Heart left ventricle (tissue), 16 donors: ENCODE results near the gene SDC4. TPM values are rescaled to one million over a fixed set of nuclear protein-coding genes. Genes with fewer than 3 reads are reported as not detected.

Source experiments
- ATAC-seq, 4 donors: fragments of 200-7000 bp; cut with Tn5 transposase; one replicate each; pipeline ENCODE4 v1.9.1; 2020 to 2022; ENCODE audit warnings: moderate library complexity in 4 of 4, mild to moderate bottlenecking in 3 of 4, moderate number of reproducible peaks in 1 of 4
- DNase-seq, 5 donors: peaks; one replicate each; pipeline ENCODE4 v3.0.0-alpha.2; 2020
- H3K27ac ChIP-seq, 12 donors: fragments of 200-600 bp; sonication (generic) in 4 of 12; one replicate each; pipeline versions ENCODE4 v1.5.0 to v1.8.0; 2016 to 2022; ENCODE audit warnings: mild to moderate bottlenecking in 2 of 12
- H3K27me3 ChIP-seq, 9 donors: fragments of 200-600 bp; sonication (generic) in 2 of 9; one replicate each; pipeline versions ENCODE4 v1.5.1 to v1.8.0; 2016 to 2022; ENCODE audit warnings: mild to moderate bottlenecking in 3 of 9
- H3K36me3 ChIP-seq, 9 donors: fragments of 200-600 bp; sonication (generic) in 2 of 9; one replicate each; pipeline versions ENCODE4 v1.5.0 to v1.8.0; 2018 to 2022; ENCODE audit warnings: mild to moderate bottlenecking in 2 of 9
- H3K4me1 ChIP-seq, 12 donors: fragments of 200-600 bp; sonication (generic) in 4 of 12; one replicate each; pipeline versions ENCODE4 v1.5.0 to v1.8.0; 2016 to 2022; ENCODE audit warnings: mild to moderate bottlenecking in 3 of 12
- H3K4me3 ChIP-seq, 12 donors: fragments of 200-600 bp; sonication (generic) in 4 of 12; one replicate each; pipeline versions ENCODE4 v1.5.0 to v1.8.0; 2017 to 2022; ENCODE audit warnings: mild to moderate bottlenecking in 9 of 12, moderate library complexity in 4 of 12
- H3K9me3 ChIP-seq, 12 donors: fragments of 200-600 bp; sonication (generic) in 4 of 12; one replicate each; pipeline versions ENCODE4 v1.5.0 to v1.8.0; 2016 to 2022; ENCODE audit warnings: mild to moderate bottlenecking in 1 of 12
- POLR2A ChIP-seq, 2 donors: fragments of 450-650 bp; IDR thresholded peaks; one replicate each; pipeline ENCODE4 v1.6.1; 2017; ENCODE audit warnings: antibody characterized with exemption in 2 of 2, mild to moderate bottlenecking in 2 of 2, moderate library complexity in 2 of 2
- WGBS, 4 donors: extraction: QIAGEN DNeasy Blood & Tissue Kit in 2 of 4; methylation state at CpG; one replicate each; pipeline versions ENCODE4 v1.1.5 to v1.1.7; 2013 to 2018; 5-methylcytosine and 5-hydroxymethylcytosine counted together
- intact Hi-C, 10 donors: fragments of 100-400 bp; cut with DNase I; formaldehyde crosslinking; loops; one replicate each; pipeline versions ENCODE4 v1.11.1 to v1.14.2; 2022
- long read RNA-seq, 3 donors: library from polyadenylated mRNA; unstranded; transcript quantifications; one replicate each; pipeline ENCODE4 v2.0.0, GENCODE V29; 2020 to 2021
- polyA plus RNA-seq, 2 donors: library from polyadenylated mRNA; stranded (reverse); fragments of 200-250 nt; gene quantifications; one replicate each; pipeline ENCODE4 v1.2.3, GENCODE V29; 2013
- total RNA-seq, 9 donors: library from RNA; depleted of rRNA in 2 of 9; stranded (reverse); fragments of >200 nt in 2 of 9; fragmentation: NEBNext Ultra II Directional in 3 of 9; extraction: Animal tissue kit (Norgen Biotek cat#: 25700) in 3 of 9; gene quantifications; one replicate each; pipeline versions ENCODE4 v1.1.0 to v1.2.4, GENCODE V29; 2016 to 2023
- TF ChIP-seq, protein P1 (sequence below), 12 donors: fragments of 200-600 bp; sonication (generic) in 4 of 12; IDR thresholded peaks; one replicate each; pipeline versions ENCODE4 v1.5.0 to v1.8.0; 2018 to 2022; ENCODE audit warnings: antibody characterized with exemption in 12 of 12, mild to moderate bottlenecking in 5 of 12
- donor health status: ischemic (EF 13 %, LVEDD 7.1; RV severe dilation, severe dysfunction).
- donor health status: healthy with polysubstance abuse.
- donor health status: DM: no; HTN: yes; CAD: no.
- donor health status: DM: no; HTN: no; CAD: no.
- donor health status: ischemic (EF 25% LVEDD 6.9; RV normal size, moderate dysfunction).
- donor health status: ischemic (EF 25% LVEDD 5.7; RV mildly dilated, moderate dysfunction).
- donor health status: healthy.
- donor health status: DM: yes; HTN: yes; CAD: no.
- donor health status: ischemic (EF 35%, LVEDD 5.7; RV mildly dilated, moderate dysfunction).
- donor health status: nonischemic (EF 11% LVEDD 7.7; RV severe dilation, severe dysfunction).
- donor health status: DM: yes; HTN: yes; CAD: no.
- donor health status: PGD.
- donor health status: ischemic (EF 29% LVEDD 5.4; RV normal size, mild dysfunction).
- donor health status: nonischemic (EF 23%, LVEDD 6.1; RV moderate dilation, normal function).

The SDC4 gene, protein sequence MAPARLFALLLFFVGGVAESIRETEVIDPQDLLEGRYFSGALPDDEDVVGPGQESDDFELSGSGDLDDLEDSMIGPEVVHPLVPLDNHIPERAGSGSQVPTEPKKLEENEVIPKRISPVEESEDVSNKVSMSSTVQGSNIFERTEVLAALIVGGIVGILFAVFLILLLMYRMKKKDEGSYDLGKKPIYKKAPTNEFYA
- total RNA-seq (100 to 1,000 TPM in 2 of 9 donors, 10 to 100 TPM in 7; 62.1 to 140 (median 94.1) TPM), polyA plus RNA-seq (100 to 1,000 TPM in 1 of 2 donors, 10 to 100 TPM in 1; 44.3 to 139 TPM)
- long read RNA-seq, donor 1, transcript SDC4-201 (5 exons, 2,613 nt) = major isoform, 7 of 21 reads
- long read RNA-seq, donor 1, partial matches to known transcripts = 1 of 21 reads
- long read RNA-seq, donor 1, other reads (novel, unspliced or antisense) = 13 of 21 reads
- long read RNA-seq, donor 2, transcript SDC4-201 (5 exons, 2,613 nt) = major isoform, 42 of 93 reads
- long read RNA-seq, donor 2, partial matches to known transcripts = 5 of 93 reads
- long read RNA-seq, donor 2, other reads (novel, unspliced or antisense) = 46 of 93 reads
- long read RNA-seq, donor 3, transcript SDC4-201 (5 exons, 2,613 nt) = major isoform, 9 of 16 reads
- long read RNA-seq, donor 3, partial matches to known transcripts = 1 of 16 reads
- long read RNA-seq, donor 3, other reads (novel, unspliced or antisense) = 6 of 16 reads

DNA sequence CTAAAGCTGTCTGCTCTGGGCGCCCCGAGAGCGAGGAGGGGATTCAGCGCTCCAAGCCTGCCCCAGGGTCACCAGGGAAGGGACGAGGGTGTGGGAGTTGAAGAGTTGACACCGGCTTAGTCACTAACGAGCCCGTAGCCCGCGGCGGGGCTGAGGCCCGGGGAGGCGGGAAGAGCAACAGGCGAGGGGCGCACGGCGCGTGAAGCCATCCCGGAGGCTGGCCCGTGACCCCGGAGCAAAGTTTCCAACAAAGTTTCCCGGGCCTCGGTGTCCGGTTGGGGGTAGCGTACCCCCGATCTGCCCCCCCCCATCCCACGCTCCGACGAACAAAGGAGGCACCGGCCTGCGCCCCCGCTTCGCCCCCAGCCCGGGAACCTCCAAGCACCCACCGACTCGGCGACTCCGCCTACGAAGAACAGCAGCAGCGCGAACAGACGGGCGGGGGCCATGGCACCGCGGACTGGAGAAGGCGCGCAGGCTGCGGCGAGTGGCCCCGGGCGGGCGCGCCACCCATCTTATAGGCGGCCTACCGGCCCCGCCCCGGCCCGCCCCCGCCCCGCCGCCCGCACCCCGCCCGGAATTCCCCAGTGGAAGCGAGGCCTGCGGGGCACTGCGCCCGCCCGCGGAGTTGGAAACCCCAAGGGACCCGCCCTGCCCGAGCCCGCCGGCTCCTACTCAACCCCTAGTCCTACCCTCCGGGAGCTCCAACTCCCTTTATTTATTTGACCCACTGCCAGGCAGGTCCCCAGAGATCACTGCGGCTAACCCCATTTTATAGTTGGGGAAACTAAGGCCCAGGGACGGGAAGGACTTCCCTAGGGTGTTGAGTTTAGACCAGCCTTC is at the start of gene SDC4:
Gene SDC4 (minus strand): TSS at position 489 of the 843 bp plus-strand sequence. CDS start 40 bp downstream, at position 449.
- Histone ChIP-seq H3K4me1 (peaks cover 3 to 54% (median 37%) of the 10 kb centered on the region in 12 donors), H3K9me3 (no peaks in the 10 kb centered on the region), H3K4me3 (peak within 1 kb of the TSS; percentile 60 to 95 (median 78)), H3K27me3 (no peaks in the 10 kb centered on the region), H3K27ac (peak within 1 kb of the TSS; percentile 81 to 97 (median 95)), H3K36me3 (no peaks in the 10 kb centered on the region)
- DNase-seq (peak; percentile 74 to 85 (median 79)), ATAC-seq (peak; percentile 34 to 84 (median 77))
- TF ChIP-seq, protein P1, sequence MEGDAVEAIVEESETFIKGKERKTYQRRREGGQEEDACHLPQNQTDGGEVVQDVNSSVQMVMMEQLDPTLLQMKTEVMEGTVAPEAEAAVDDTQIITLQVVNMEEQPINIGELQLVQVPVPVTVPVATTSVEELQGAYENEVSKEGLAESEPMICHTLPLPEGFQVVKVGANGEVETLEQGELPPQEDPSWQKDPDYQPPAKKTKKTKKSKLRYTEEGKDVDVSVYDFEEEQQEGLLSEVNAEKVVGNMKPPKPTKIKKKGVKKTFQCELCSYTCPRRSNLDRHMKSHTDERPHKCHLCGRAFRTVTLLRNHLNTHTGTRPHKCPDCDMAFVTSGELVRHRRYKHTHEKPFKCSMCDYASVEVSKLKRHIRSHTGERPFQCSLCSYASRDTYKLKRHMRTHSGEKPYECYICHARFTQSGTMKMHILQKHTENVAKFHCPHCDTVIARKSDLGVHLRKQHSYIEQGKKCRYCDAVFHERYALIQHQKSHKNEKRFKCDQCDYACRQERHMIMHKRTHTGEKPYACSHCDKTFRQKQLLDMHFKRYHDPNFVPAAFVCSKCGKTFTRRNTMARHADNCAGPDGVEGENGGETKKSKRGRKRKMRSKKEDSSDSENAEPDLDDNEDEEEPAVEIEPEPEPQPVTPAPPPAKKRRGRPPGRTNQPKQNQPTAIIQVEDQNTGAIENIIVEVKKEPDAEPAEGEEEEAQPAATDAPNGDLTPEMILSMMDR (IDR thresholded peaks at IDR 0.05) = no peak
- TF ChIP-seq POLR2A (IDR thresholded peaks at IDR 0.05) = peak; percentile 86 to 98
- intact Hi-C loops = loop anchor here in 1 of 10 donors (10.0 kb wide), 1 partner anchor 447 kb away; the partner anchor contains the start of genes DNTTIP1 and WFDC3
- WGBS, 4 donors = 1 to 5% (median 1%) methylated on average over 23 to 77 of the region's 77 CpGs

DNA sequence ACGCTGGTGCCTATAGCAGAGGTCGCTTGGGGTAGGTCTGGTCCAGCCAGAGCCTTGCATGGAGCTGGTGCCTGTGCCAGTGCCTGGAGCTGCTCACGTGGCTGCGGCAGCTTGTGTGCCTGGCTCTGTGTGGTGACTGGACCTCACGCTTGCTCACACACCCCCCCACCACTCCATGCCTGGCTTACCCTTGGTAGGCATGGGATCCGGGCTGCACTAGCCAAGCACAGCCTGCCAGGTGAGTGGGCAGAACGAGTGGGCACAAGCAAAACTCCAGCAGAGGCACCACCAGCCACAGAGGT is 46.8 kb upstream of the SDC4 start:
- intact Hi-C loops = no loop called here
- ATAC-seq (peak in 1 of 4 donors; percentile 20), DNase-seq (no peak)
- Histone ChIP-seq H3K4me3 (no peak overlapping the region), H3K9me3 (peaks cover 0 to 7% (median 0%) of the 10 kb centered on the region in 12 donors), H3K27ac (no peak overlapping the region), H3K4me1 (no peaks in the 10 kb centered on the region), H3K36me3 (no peaks in the 10 kb centered on the region), H3K27me3 (no peaks in the 10 kb centered on the region)
- TF ChIP-seq POLR2A (IDR thresholded peaks at IDR 0.05) = no peak
- TF ChIP-seq, protein P1 (IDR thresholded peaks at IDR 0.05) = no peak
- 82 to 93% (median 90%) methylated on average over 7 of the region's 7 CpGs for WGBS, 4 donors

DNA sequence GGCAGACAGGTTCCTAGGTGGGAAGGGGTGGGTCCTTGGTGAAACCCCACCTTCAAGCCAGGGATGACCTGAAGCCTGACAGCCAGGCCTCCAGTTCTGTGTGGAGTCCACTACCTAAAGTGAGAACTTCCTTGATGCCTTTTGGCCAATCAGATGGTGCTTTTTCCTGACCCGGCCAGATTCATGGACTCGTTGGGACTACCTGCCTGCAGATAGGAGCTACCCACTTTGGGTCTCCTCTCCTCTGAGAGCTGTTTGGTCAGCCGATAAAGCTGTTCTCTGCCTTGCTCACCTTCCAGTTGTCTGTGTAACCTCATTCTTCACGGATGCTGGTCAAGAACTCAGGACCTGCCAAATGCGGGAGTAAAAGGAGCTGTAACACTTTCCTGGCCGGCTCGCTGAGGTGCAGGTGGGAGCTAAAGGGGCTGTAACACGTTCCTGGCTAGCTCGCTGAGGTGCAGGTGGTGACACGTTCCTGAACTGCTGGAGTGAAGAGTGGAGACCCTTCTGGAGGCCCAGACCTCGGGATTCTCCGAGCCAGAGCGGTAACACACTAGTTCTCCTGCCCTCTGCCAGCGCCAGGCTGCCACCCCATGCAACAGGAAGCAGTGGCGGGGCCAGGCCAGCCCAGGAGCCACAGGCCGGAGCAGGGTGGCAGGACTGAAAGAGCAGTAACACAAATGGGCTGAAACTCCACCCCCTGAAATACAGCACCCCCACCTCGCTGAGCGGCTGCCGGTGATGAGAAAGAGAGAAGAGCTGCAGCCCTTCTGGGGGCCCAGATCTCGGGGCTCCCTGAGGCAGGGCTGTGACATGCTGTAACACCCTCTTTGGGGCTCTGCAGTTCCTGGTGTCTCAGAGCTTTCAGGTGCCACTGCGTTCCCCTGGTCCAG is 46.2 kb upstream of the SDC4 start:
- H3K4me1 ChIP-seq = no peaks in the 10 kb centered on the region
- intact Hi-C loops = no loop called here
- ATAC-seq (peak in 1 of 4 donors; percentile 13), DNase-seq (no peak)
- H3K27ac ChIP-seq = no peak overlapping the region
- TF ChIP-seq, protein P1 (IDR thresholded peaks at IDR 0.05) = no peak
- TF ChIP-seq POLR2A (IDR thresholded peaks at IDR 0.05) = no peak
- H3K9me3 ChIP-seq = peaks cover 0 to 1% (median 0%) of the 10 kb centered on the region in 12 donors
- H3K27me3 ChIP-seq = no peaks in the 10 kb centered on the region
- H3K4me3 ChIP-seq = no peak overlapping the region
- WGBS, 4 donors = 82 to 88% (median 86%) methylated on average over 18 to 21 of the region's 21 CpGs
- no peaks in the 10 kb centered on the region for H3K36me3 ChIP-seq
